ENCODE data around the gene JAG1.

JAG1 gene

DNA sequence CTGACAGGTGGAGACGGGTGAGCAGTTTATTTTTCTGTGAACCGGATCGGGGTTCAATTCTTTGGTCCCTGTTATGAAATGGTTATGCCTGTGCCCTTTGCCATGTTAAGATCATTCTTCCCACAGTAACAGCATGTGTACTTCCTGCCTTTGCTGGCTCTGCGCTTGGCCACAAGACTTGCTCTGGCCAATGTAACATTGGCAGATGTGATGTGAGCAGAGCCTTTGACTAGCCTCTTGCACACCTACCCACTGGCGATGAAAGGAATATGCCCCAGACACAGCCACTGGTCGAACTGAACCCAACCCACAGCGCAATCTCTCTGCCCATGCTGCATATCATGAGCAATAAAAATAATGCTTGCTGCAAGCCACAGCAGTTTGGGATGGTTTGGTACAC lies 31.9 kb downstream of the JAG1 start:
- TF ChIP-seq, protein P1, sequence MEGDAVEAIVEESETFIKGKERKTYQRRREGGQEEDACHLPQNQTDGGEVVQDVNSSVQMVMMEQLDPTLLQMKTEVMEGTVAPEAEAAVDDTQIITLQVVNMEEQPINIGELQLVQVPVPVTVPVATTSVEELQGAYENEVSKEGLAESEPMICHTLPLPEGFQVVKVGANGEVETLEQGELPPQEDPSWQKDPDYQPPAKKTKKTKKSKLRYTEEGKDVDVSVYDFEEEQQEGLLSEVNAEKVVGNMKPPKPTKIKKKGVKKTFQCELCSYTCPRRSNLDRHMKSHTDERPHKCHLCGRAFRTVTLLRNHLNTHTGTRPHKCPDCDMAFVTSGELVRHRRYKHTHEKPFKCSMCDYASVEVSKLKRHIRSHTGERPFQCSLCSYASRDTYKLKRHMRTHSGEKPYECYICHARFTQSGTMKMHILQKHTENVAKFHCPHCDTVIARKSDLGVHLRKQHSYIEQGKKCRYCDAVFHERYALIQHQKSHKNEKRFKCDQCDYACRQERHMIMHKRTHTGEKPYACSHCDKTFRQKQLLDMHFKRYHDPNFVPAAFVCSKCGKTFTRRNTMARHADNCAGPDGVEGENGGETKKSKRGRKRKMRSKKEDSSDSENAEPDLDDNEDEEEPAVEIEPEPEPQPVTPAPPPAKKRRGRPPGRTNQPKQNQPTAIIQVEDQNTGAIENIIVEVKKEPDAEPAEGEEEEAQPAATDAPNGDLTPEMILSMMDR (IDR thresholded peaks at IDR 0.05; ENCODE audit: insufficient read depth, low read length, poor library complexity, severe bottlenecking): no peak
- no peak for TF ChIP-seq EZH2phosphoT487 (conservative IDR thresholded peaks at IDR 0.05; ENCODE audit: low read length)
- no peak overlapping the region for H2AFZ ChIP-seq (ENCODE audit: low read depth, low read length, severe bottlenecking)
- no peaks in the 10 kb centered on the region for H4K20me1 ChIP-seq (ENCODE audit: low read depth, low read length)
- H3F3A ChIP-seq (ENCODE audit: insufficient read depth): no peaks in the 10 kb centered on the region
- H3K9ac ChIP-seq (ENCODE audit: low read length): no peak overlapping the region
- H3K9me3 ChIP-seq (ENCODE audit: insufficient read depth, low read length): no peaks in the 10 kb centered on the region
- H3K4me2 ChIP-seq (ENCODE audit: low read depth, low read length, poor library complexity, severe bottlenecking): no peak overlapping the region
- H3K9me2 ChIP-seq (replicated peaks; ENCODE audit: insufficient read depth, low read length): no peaks in the 10 kb centered on the region
- no peaks in the 10 kb centered on the region for H3K27me3 ChIP-seq (ENCODE audit: low read length)
- H3K4me3 ChIP-seq (ENCODE audit: insufficient read depth, low read length, poor library complexity, severe bottlenecking): no peak overlapping the region
- H3K79me2 ChIP-seq (ENCODE audit: insufficient read depth, low read length): no peaks in the 10 kb centered on the region
- no peak overlapping the region for H3K27ac ChIP-seq (ENCODE audit: low read depth, low read length)
- H3K36me3 ChIP-seq (ENCODE audit: low read length): no peaks in the 10 kb centered on the region

DNA sequence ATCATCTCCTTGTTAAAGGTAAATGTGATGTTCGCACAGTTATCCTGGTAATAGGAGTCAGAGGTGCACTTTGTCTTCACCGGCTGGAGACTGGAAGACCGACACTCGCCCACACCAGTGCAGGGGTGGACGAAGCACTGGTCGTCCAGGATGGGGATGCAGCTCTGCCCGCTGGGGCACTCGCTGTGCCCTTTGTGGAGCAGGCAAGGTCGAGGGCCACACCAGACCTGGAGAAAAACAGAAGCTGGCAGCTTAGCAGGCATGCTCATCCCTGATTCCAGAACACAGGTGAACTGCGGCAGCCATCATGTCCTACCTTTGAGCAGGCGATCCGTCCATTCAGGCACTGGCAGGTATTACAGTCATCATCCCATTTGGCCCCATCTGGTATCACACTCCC lies 32.3 kb downstream of the JAG1 start:
- no peaks in the 10 kb centered on the region for H3F3A ChIP-seq (ENCODE audit: insufficient read depth)
- no peak overlapping the region for H3K9ac ChIP-seq (ENCODE audit: low read length)
- H3K9me3 ChIP-seq (ENCODE audit: insufficient read depth, low read length): no peaks in the 10 kb centered on the region
- no peak overlapping the region for H3K4me2 ChIP-seq (ENCODE audit: low read depth, low read length, poor library complexity, severe bottlenecking)
- H3K27me3 ChIP-seq (ENCODE audit: low read length): no peaks in the 10 kb centered on the region
- H3K27ac ChIP-seq (ENCODE audit: low read depth, low read length): no peak overlapping the region
- H2AFZ ChIP-seq (ENCODE audit: low read depth, low read length, severe bottlenecking): no peak overlapping the region
- TF ChIP-seq EZH2phosphoT487 (conservative IDR thresholded peaks at IDR 0.05; ENCODE audit: low read length): no peak
- TF ChIP-seq, protein P1 (IDR thresholded peaks at IDR 0.05; ENCODE audit: insufficient read depth, low read length, poor library complexity, severe bottlenecking): no peak
- H3K36me3 ChIP-seq (ENCODE audit: low read length): no peaks in the 10 kb centered on the region
- H4K20me1 ChIP-seq (ENCODE audit: low read depth, low read length): no peaks in the 10 kb centered on the region
- no peak overlapping the region for H3K4me3 ChIP-seq (ENCODE audit: insufficient read depth, low read length, poor library complexity, severe bottlenecking)
- no peaks in the 10 kb centered on the region for H3K9me2 ChIP-seq (replicated peaks; ENCODE audit: insufficient read depth, low read length)
- H3K79me2 ChIP-seq (ENCODE audit: insufficient read depth, low read length): no peaks in the 10 kb centered on the region

DNA sequence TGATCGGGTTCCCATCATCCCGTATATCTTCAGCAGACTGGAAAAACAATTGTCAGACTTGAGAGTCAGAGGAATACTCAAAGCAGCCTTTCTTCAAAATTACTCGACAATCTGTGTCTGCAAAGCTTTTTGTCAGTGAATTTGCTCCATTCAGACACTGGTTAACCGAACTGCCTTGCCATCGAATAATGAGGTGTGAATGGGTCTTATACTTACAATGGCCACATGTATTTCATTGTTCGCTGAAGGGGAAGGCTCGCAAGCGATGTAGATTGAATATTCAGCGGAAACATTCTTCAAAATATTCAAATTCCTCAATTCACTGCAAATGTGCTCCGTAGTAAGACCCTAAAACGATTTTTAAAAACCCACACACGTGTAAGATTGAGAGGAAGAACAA lies 32.9 kb downstream of the JAG1 start:
- H3K4me3 ChIP-seq (ENCODE audit: insufficient read depth, low read length, poor library complexity, severe bottlenecking): no peak overlapping the region
- H3K27ac ChIP-seq (ENCODE audit: low read depth, low read length): no peak overlapping the region
- no peak overlapping the region for H2AFZ ChIP-seq (ENCODE audit: low read depth, low read length, severe bottlenecking)
- no peak overlapping the region for H3K9ac ChIP-seq (ENCODE audit: low read length)
- TF ChIP-seq EZH2phosphoT487 (conservative IDR thresholded peaks at IDR 0.05; ENCODE audit: low read length): no peak
- TF ChIP-seq, protein P1 (IDR thresholded peaks at IDR 0.05; ENCODE audit: insufficient read depth, low read length, poor library complexity, severe bottlenecking): no peak
- H3K9me3 ChIP-seq (ENCODE audit: insufficient read depth, low read length): no peaks in the 10 kb centered on the region
- no peaks in the 10 kb centered on the region for H3F3A ChIP-seq (ENCODE audit: insufficient read depth)
- H4K20me1 ChIP-seq (ENCODE audit: low read depth, low read length): no peaks in the 10 kb centered on the region
- H3K36me3 ChIP-seq (ENCODE audit: low read length): no peaks in the 10 kb centered on the region
- H3K9me2 ChIP-seq (replicated peaks; ENCODE audit: insufficient read depth, low read length): no peaks in the 10 kb centered on the region
- H3K27me3 ChIP-seq (ENCODE audit: low read length): no peaks in the 10 kb centered on the region
- no peaks in the 10 kb centered on the region for H3K79me2 ChIP-seq (ENCODE audit: insufficient read depth, low read length)
- H3K4me2 ChIP-seq (ENCODE audit: low read depth, low read length, poor library complexity, severe bottlenecking): no peak overlapping the region

All from SU-DHL-6 (cell line).